GM12875 (cell line): ENCODE data around the gene BCOR.
A peak's percentile ranks its signal among the peaks of the same experiment; 100 is the strongest.

Experiments used
- H3K4me3 ChIP-seq: one replicate; pipeline ENCODE4 v1.5.1; 2011; ENCODE audit warnings: low read depth, low read length, control low read depth
- TF ChIP-seq, protein P1 (sequence below): IDR thresholded peaks from 2 replicates; pipeline ENCODE4 v1.5.1; 2011; ENCODE audit warnings: low read depth, mild to moderate bottlenecking, control low read depth, inconsistent platforms, low read length, moderate library complexity, borderline replicate concordance; ENCODE audit not compliant: insufficient read depth

Gene BCOR

GRCh38 chrX:40057405-40057804 lies 40.4 kb downstream of the BCOR start:
- TF ChIP-seq, protein P1, sequence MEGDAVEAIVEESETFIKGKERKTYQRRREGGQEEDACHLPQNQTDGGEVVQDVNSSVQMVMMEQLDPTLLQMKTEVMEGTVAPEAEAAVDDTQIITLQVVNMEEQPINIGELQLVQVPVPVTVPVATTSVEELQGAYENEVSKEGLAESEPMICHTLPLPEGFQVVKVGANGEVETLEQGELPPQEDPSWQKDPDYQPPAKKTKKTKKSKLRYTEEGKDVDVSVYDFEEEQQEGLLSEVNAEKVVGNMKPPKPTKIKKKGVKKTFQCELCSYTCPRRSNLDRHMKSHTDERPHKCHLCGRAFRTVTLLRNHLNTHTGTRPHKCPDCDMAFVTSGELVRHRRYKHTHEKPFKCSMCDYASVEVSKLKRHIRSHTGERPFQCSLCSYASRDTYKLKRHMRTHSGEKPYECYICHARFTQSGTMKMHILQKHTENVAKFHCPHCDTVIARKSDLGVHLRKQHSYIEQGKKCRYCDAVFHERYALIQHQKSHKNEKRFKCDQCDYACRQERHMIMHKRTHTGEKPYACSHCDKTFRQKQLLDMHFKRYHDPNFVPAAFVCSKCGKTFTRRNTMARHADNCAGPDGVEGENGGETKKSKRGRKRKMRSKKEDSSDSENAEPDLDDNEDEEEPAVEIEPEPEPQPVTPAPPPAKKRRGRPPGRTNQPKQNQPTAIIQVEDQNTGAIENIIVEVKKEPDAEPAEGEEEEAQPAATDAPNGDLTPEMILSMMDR: 0 out of 2 replicates have a peak, but pooled peaks have one; percentile 9
- no peak overlapping the region for H3K4me3 ChIP-seq

- no peak overlapping the region for H3K4me3 ChIP-seq
- TF ChIP-seq, protein P1: no peak
Observed at GRCh38 chrX:40056420-40056819, 41.3 kb downstream of the BCOR start.

DNA sequence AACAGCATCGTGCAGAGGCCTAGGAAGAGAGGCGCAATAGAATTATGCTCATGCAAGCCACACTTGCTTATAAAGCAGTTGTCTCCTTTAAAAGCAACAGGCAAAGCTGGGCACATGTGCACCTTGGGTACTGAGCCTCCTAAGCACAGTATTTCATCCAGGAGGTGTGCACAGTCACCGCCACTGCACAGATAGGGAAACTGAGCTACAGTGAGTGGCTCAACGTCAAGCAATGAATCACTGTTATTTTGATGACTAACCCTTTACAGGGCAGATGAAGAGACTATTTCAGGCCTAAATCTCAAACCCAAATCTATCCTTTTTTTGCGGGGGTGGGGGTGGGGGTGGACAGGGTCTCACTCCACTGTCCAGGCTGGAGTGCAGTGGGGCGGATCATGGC lies 42.3 kb downstream of the BCOR start:
- TF ChIP-seq, protein P1: no peak
- no peak overlapping the region for H3K4me3 ChIP-seq

- no peak overlapping the region for H3K4me3 ChIP-seq
- TF ChIP-seq, protein P1: no peak
Observed at GRCh38 chrX:40054793-40055192, 43.0 kb downstream of the BCOR start.

DNA sequence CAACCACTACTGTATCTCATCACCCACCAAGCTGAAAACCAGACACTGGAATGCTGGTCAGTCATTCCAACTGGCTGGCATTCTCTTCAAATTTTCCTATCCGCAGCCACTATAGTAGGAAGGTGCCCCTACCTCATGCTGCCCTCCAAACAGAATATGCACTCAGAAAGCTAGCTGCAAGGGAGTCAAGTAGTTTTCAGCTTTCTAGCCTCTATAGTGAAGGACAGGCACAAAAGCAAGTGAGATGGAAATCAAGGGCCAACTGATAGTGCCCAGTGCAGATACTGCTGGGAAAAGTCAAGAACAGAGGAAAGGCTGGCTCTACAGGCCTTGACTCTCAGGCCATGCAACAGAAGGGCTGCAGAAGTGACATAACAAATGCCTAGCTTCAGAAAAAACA lies 47.2 kb downstream of the BCOR start:
- no peak overlapping the region for H3K4me3 ChIP-seq
- TF ChIP-seq, protein P1: no peak

DNA sequence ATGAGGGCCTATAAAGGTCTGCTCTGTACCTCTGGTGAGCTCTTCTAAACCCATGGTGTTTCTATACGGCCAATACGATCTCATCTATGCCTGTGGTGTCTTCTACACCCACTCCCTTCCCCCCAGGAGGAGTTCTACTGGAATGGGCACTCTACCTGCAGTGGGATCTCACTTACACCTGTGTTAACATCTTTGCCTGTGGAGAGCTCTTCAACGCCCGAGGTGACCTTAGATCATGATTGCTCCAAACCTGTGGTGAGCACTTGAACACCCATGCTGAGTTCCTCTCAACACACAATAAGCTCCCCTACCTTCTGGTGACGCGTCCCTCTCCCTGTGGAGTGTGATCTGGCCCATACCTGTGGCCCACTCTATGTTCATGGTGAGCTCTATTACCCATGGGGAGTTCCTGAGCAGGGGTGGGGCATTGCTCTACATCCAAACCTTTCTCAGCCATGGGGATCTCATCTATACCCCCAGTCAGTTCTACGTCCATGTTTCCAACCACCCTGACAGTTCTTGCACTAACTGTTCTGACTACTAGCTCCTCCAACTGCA lies 48.6 kb downstream of the BCOR start:
- H3K4me3 ChIP-seq: no peak overlapping the region
- TF ChIP-seq, protein P1: no peak

DNA sequence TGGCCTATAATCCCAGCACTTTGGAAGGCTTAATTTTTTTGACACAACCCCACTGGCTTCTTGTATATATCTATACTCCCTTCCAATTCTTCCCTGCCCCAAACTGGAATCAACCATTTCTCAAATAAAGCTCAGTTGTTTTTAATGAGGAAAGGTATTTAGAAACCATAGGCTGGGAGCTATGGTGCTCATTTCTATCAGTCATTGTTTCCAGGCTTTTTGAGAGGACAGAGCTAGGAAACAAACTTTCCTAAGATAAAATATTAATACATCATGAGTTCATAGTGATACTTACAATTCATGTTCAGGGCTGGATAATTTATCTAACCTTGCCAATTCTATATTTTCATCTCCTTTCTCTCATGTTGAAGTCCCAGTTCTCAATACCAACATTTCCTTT lies 50.3 kb downstream of the BCOR start:
- H3K4me3 ChIP-seq: no peak overlapping the region
- TF ChIP-seq, protein P1: no peak
